Fibroblast of lung (primary cell): Measurements from ENCODE around the gene NUTM2E.
"Not testable (repeated sequence)": the region's sequence is repeated elsewhere in the genome, so short reads cannot be mapped to it uniquely, and the experiment has no call there.

ENCODE experiments used
- CTCF ChIP-seq, 2 donors: IDR thresholded peaks in 1 of 2; conservative IDR thresholded peaks in 1 of 2; 1 replicate in 1 of 2; 2 replicates in 1 of 2; pipeline ENCODE4 v1.5.1; 2011 to 2012; ENCODE audit warnings: low read length in 2 of 2, control low read depth in 1 of 2, inconsistent platforms in 1 of 2, low read depth in 1 of 2, mild to moderate bottlenecking in 1 of 2
- EZH2 ChIP-seq: IDR thresholded peaks from 2 replicates; pipeline ENCODE4 v1.5.1; 2012; ENCODE audit warnings: low read length, control low read depth, mild to moderate bottlenecking; ENCODE audit errors: missing control alignments

- not testable (repeated sequence) for TF ChIP-seq CTCF (conservative IDR thresholded peaks at IDR 0.05 in 1 of 2, IDR thresholded peaks at IDR 0.05 in 1 of 2; ENCODE audit: low read depth in 1 of 2, low read length in 2 of 2); EZH2
These were observed 34.5 kb upstream of the NUTM2E start for GRCh38 chr10:79791906-79792517.
